WTC11 (cell line): ENCODE results near the gene MDGA2. TPM values are rescaled to one million over a fixed set of nuclear protein-coding genes. Genes with fewer than 3 reads are reported as not detected.

ENCODE experiments used
- ATAC-seq: fragments of 200-7000 bp; cut with Tn5 transposase; 2 replicates; pipeline ENCODE4 v1.10.0; 2021; ENCODE audit warnings: mild to moderate bottlenecking, moderate library complexity
- CTCF ChIA-PET: fragments of 300-600 bp; sonication (Branson Sonifier 250); formaldehyde crosslinking; loops from one replicate; lab custom pipeline; 2021; ENCODE audit warnings: antibody characterized with exemption; lab: Charles Lee
- POLR2A ChIA-PET: fragments of 350-600 bp; sonication (Branson Sonifier 250); formaldehyde crosslinking; loops from one replicate; lab custom pipeline; 2021; ENCODE audit warnings: antibody characterized with exemption; lab: Charles Lee
- DNase-seq: peaks from one replicate; pipeline ENCODE4 v3.0.0; 2021; ENCODE audit warnings: low spot score
- H3K27ac Mint-ChIP-seq: 2 replicates; pipeline ENCODE4 v1.8.0; 2021; ENCODE audit warnings: mixed read lengths
- H3K27me3 Mint-ChIP-seq: 2 replicates; pipeline ENCODE4 v1.8.0; 2021; ENCODE audit warnings: low read depth, mild to moderate bottlenecking, moderate library complexity, mixed read lengths
- H3K36me3 Mint-ChIP-seq: 2 replicates; pipeline ENCODE4 v1.8.0; 2021; ENCODE audit warnings: mixed read lengths
- H3K4me1 Mint-ChIP-seq: 2 replicates; pipeline ENCODE4 v1.8.0; 2022; ENCODE audit warnings: mixed read lengths
- H3K4me3 Mint-ChIP-seq: 2 replicates; pipeline ENCODE4 v1.8.0; 2021; ENCODE audit warnings: mild to moderate bottlenecking, moderate library complexity, mixed read lengths
- H3K9me3 Mint-ChIP-seq: 2 replicates; pipeline ENCODE4 v1.8.0; 2021; ENCODE audit warnings: mixed read lengths
- E2F5 ChIP-seq: sonication (generic); formaldehyde crosslinking; IDR thresholded peaks from 2 replicates; pipeline ENCODE4 v1.8.1; 2022; ENCODE audit warnings: mild to moderate bottlenecking, moderate library complexity, missing genetic modification reagents
- IRF1 ChIP-seq: sonication (generic); formaldehyde crosslinking; IDR thresholded peaks from 2 replicates; pipeline ENCODE4 v1.8.0; 2023; ENCODE audit warnings: missing genetic modification reagents
- IRF2 ChIP-seq: sonication (generic); formaldehyde crosslinking; IDR thresholded peaks from 2 replicates; pipeline ENCODE4 v1.8.0; 2022; ENCODE audit warnings: low read depth, missing genetic modification reagents, borderline replicate concordance
- JAZF1 ChIP-seq: fragments of 250-450 bp; sonication (Bioruptor Pico); IDR thresholded peaks from 2 replicates; pipeline ENCODE4 v1.9.0; 2021; ENCODE audit warnings: moderate library complexity, mild to moderate bottlenecking, inconsistent platforms
- JUN ChIP-seq: sonication (generic); formaldehyde crosslinking; IDR thresholded peaks from 2 replicates; pipeline ENCODE4 v1.8.0; 2023; ENCODE audit warnings: mild to moderate bottlenecking, missing genetic modification reagents
- KAT7 ChIP-seq: sonication (generic); formaldehyde crosslinking; IDR thresholded peaks from 2 replicates; pipeline ENCODE4 v1.8.1; 2023; ENCODE audit warnings: missing genetic modification reagents, mild to moderate bottlenecking, borderline replicate concordance
- MLX ChIP-seq: sonication (generic); formaldehyde crosslinking; IDR thresholded peaks from 2 replicates; pipeline ENCODE4 v1.8.1; 2023; ENCODE audit warnings: mild to moderate bottlenecking, missing genetic modification reagents, moderate library complexity
- MXD4 ChIP-seq: fragments of 250-450 bp; sonication (Bioruptor Pico); IDR thresholded peaks from 2 replicates; pipeline ENCODE4 v1.8.0; 2021; ENCODE audit warnings: mild to moderate bottlenecking, moderate library complexity, borderline replicate concordance
- PRRX2 ChIP-seq: fragments of 250-450 bp; sonication (Bioruptor Pico); IDR thresholded peaks from 2 replicates; pipeline ENCODE4 v1.8.0; 2021; ENCODE audit warnings: mild to moderate bottlenecking
- RELA ChIP-seq: sonication (generic); formaldehyde crosslinking; IDR thresholded peaks from 2 replicates; pipeline ENCODE4 v1.8.1; 2022; ENCODE audit warnings: missing genetic modification reagents, mild to moderate bottlenecking, borderline replicate concordance
- TCF7 ChIP-seq: sonication (generic); formaldehyde crosslinking; IDR thresholded peaks from 2 replicates; pipeline ENCODE4 v1.8.0; 2022; ENCODE audit warnings: mild to moderate bottlenecking, low read depth, missing genetic modification reagents, moderate library complexity
- TP53 ChIP-seq: sonication (generic); formaldehyde crosslinking; IDR thresholded peaks from 2 replicates; pipeline ENCODE4 v1.8.1; 2023; ENCODE audit warnings: mild to moderate bottlenecking, missing genetic modification reagents
- USF1 ChIP-seq: sonication (generic); formaldehyde crosslinking; IDR thresholded peaks from 2 replicates; pipeline ENCODE4 v1.8.0; 2022; ENCODE audit warnings: mild to moderate bottlenecking, missing genetic modification reagents
- ZBTB21 ChIP-seq: sonication (generic); formaldehyde crosslinking; IDR thresholded peaks from 2 replicates; pipeline ENCODE4 v1.8.1; 2023; ENCODE audit warnings: mild to moderate bottlenecking, missing genetic modification reagents, borderline replicate concordance
- ZNF396 ChIP-seq: fragments of 250-450 bp; sonication (Bioruptor Pico); IDR thresholded peaks from 2 replicates; pipeline ENCODE4 v1.8.0; 2021; ENCODE audit warnings: mild to moderate bottlenecking, moderate library complexity, borderline replicate concordance
- total RNA-seq: library from RNA; stranded (reverse); gene quantifications from 3 replicates; pipeline ENCODE4 v1.2.3, GENCODE V29; 2021
- TF ChIP-seq, protein P1 (sequence below): sonication (generic); formaldehyde crosslinking; conservative IDR thresholded peaks from 2 replicates; pipeline ENCODE4 v1.8.1; 2022; ENCODE audit warnings: mild to moderate bottlenecking, missing genetic modification reagents
- TF ChIP-seq, protein P2 (sequence below): sonication (generic); formaldehyde crosslinking; IDR thresholded peaks from 2 replicates; pipeline ENCODE4 v1.8.1; 2022; ENCODE audit warnings: mild to moderate bottlenecking, missing genetic modification reagents, moderate library complexity, borderline replicate concordance
- TF ChIP-seq, protein P3 (sequence below): sonication (generic); formaldehyde crosslinking; IDR thresholded peaks from 2 replicates; pipeline ENCODE4 v1.8.0; 2023; ENCODE audit warnings: missing genetic modification reagents, mild to moderate bottlenecking, borderline replicate concordance
- TF ChIP-seq, protein P4 (sequence below): fragments of 250-450 bp; sonication (Bioruptor Pico); conservative IDR thresholded peaks from 2 replicates; pipeline ENCODE4 v1.9.0; 2021; ENCODE audit warnings: mild to moderate bottlenecking
- TF ChIP-seq, protein P5 (sequence below): fragments of 250-450 bp; sonication (Bioruptor Pico); IDR thresholded peaks from 2 replicates; pipeline ENCODE4 v1.9.0; 2021; ENCODE audit warnings: mild to moderate bottlenecking

The MDGA2 gene
- total RNA-seq, 1 experiment from 2014 or later = 4.9 TPM

- TF ChIP-seq, protein P1, sequence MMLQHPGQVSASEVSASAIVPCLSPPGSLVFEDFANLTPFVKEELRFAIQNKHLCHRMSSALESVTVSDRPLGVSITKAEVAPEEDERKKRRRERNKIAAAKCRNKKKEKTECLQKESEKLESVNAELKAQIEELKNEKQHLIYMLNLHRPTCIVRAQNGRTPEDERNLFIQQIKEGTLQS (CRISPR knock-in tag) = no peak
- TF ChIP-seq TP53 (CRISPR knock-in tag) (no peak), MLX (CRISPR knock-in tag) (no peak), ZNF396 (CRISPR knock-in tag) (no peak), KAT7 (CRISPR knock-in tag) (no peak), ZBTB21 (CRISPR knock-in tag) (no peak)
- TF ChIP-seq, protein P2, sequence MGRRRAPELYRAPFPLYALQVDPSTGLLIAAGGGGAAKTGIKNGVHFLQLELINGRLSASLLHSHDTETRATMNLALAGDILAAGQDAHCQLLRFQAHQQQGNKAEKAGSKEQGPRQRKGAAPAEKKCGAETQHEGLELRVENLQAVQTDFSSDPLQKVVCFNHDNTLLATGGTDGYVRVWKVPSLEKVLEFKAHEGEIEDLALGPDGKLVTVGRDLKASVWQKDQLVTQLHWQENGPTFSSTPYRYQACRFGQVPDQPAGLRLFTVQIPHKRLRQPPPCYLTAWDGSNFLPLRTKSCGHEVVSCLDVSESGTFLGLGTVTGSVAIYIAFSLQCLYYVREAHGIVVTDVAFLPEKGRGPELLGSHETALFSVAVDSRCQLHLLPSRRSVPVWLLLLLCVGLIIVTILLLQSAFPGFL = no peak
Measured at GRCh38 chr14:47269756-47270492, 405.5 kb downstream of the MDGA2 start (continued).

DNA sequence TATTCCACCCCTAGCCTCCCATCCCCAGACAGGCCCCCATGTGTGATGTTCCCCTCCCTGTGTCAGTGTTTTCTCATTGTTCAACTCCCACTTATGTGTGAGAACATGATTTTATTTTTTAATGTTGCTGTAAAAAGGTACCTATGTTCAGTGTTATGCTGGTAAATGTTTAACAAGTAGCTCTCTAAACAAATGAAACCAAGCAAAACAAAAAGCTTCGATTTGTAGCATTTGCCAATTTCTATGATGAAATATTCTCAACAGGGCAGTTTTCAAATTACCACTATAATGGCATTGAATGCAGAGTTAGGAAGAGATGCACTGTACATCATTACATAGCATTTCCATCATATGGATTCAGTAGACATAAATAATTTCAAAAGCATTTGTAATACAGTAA, 410.6 kb downstream of the MDGA2 start:
- Mint-ChIP-seq H3K4me1 (peaks cover 2% of the 10 kb centered on the region; the same call in 1 of the 2 replicates), H3K4me3 (no peak overlapping the region), H3K36me3 (0 out of 2 replicates have a peak, but pooled peaks cover 2% of the 10 kb centered on the region), H3K27ac (no peak overlapping the region), H3K27me3 (no peaks in the 10 kb centered on the region), H3K9me3 (peaks cover 16% of the 10 kb centered on the region)
- DNase-seq (no peak), ATAC-seq (no peak)
- ChIA-PET POLR2A (no interaction called here), CTCF (no interaction called here)
- TF ChIP-seq MLX (CRISPR knock-in tag) (no peak), IRF1 (CRISPR knock-in tag) (no peak), IRF2 (CRISPR knock-in tag) (no peak), RELA (no peak), MXD4 (CRISPR knock-in tag) (no peak), JUN (CRISPR knock-in tag) (no peak), PRRX2 (CRISPR knock-in tag) (no peak), JAZF1 (CRISPR knock-in tag) (no peak), E2F5 (CRISPR knock-in tag) (no peak), USF1 (no peak), TCF7 (CRISPR knock-in tag) (no peak)
- TF ChIP-seq, protein P3, sequence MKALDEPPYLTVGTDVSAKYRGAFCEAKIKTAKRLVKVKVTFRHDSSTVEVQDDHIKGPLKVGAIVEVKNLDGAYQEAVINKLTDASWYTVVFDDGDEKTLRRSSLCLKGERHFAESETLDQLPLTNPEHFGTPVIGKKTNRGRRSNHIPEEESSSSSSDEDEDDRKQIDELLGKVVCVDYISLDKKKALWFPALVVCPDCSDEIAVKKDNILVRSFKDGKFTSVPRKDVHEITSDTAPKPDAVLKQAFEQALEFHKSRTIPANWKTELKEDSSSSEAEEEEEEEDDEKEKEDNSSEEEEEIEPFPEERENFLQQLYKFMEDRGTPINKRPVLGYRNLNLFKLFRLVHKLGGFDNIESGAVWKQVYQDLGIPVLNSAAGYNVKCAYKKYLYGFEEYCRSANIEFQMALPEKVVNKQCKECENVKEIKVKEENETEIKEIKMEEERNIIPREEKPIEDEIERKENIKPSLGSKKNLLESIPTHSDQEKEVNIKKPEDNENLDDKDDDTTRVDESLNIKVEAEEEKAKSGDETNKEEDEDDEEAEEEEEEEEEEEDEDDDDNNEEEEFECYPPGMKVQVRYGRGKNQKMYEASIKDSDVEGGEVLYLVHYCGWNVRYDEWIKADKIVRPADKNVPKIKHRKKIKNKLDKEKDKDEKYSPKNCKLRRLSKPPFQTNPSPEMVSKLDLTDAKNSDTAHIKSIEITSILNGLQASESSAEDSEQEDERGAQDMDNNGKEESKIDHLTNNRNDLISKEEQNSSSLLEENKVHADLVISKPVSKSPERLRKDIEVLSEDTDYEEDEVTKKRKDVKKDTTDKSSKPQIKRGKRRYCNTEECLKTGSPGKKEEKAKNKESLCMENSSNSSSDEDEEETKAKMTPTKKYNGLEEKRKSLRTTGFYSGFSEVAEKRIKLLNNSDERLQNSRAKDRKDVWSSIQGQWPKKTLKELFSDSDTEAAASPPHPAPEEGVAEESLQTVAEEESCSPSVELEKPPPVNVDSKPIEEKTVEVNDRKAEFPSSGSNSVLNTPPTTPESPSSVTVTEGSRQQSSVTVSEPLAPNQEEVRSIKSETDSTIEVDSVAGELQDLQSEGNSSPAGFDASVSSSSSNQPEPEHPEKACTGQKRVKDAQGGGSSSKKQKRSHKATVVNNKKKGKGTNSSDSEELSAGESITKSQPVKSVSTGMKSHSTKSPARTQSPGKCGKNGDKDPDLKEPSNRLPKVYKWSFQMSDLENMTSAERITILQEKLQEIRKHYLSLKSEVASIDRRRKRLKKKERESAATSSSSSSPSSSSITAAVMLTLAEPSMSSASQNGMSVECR (CRISPR knock-in tag) = no peak
- TF ChIP-seq, protein P4, sequence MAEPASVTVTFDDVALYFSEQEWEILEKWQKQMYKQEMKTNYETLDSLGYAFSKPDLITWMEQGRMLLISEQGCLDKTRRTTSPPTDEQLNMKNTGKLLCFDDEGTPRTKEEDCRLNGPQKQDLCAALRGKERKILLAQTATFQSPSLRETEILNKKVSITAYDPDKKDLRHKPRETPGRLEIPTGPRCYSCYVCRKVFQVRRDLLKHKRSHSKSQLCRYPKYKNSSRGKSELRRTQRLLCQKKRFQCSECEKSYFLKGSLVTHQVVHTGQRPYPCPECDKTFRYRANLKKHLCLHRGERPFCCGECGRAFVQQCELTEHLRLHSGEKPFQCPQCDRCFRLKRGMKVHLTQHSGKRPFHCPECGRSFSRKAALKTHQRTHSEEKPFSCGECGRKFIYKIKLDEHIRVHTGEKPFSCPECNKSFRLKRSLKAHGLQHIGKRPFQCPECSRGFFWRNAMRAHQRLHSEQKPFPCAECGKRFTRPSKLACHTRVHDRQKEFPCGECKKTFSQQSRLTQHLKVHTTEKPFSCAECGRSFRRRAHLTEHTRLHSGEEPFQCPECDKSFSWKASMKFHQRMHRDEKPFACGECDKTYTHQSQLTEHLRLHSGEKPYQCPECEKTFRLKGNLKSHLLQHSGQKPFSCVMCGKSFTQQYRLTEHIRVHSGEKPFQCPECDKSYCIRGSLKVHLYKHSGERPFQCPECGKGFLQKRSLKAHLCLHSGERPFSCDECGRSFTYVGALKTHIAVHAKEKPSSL (CRISPR knock-in tag) = no peak
- TF ChIP-seq, protein P5, sequence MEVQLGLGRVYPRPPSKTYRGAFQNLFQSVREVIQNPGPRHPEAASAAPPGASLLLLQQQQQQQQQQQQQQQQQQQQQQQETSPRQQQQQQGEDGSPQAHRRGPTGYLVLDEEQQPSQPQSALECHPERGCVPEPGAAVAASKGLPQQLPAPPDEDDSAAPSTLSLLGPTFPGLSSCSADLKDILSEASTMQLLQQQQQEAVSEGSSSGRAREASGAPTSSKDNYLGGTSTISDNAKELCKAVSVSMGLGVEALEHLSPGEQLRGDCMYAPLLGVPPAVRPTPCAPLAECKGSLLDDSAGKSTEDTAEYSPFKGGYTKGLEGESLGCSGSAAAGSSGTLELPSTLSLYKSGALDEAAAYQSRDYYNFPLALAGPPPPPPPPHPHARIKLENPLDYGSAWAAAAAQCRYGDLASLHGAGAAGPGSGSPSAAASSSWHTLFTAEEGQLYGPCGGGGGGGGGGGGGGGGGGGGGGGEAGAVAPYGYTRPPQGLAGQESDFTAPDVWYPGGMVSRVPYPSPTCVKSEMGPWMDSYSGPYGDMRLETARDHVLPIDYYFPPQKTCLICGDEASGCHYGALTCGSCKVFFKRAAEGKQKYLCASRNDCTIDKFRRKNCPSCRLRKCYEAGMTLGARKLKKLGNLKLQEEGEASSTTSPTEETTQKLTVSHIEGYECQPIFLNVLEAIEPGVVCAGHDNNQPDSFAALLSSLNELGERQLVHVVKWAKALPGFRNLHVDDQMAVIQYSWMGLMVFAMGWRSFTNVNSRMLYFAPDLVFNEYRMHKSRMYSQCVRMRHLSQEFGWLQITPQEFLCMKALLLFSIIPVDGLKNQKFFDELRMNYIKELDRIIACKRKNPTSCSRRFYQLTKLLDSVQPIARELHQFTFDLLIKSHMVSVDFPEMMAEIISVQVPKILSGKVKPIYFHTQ (CRISPR knock-in tag) = no peak
